Activated T-cell treated with anti-CD3 and anti-CD28 coated beads, Interleukin-2, amount 50 U/mL, for 72 hours (primary cell): ENCODE measurements around the gene CBS. TPM values are rescaled to one million over a fixed set of nuclear protein-coding genes. Genes with fewer than 3 reads are reported as not detected.
"Not testable (repeated sequence)": the region's sequence is repeated elsewhere in the genome, so short reads cannot be mapped to it uniquely, and the experiment has no call there.

Experiments
- ATAC-seq, 2 donors: fragments of 150-1000 bp; cut with Tn5 transposase; replicated peaks in 1 of 2; 2 replicates each; pipeline ENCODE4 v1.10.0; 2021; ENCODE audit warnings: moderate library complexity in 2 of 2, mild to moderate bottlenecking in 1 of 2
- DNase-seq, 2 donors: peaks; one replicate each; pipeline ENCODE4 v3.0.0; 2021 to 2022; ENCODE audit warnings: mixed read lengths in 1 of 2
- H3K27ac Mint-ChIP-seq: one replicate; pipeline ENCODE4 v1.8.0; 2022; ENCODE audit warnings: mild to moderate bottlenecking, moderate library complexity, mixed read lengths
- H3K27me3 Mint-ChIP-seq: one replicate; pipeline ENCODE4 v1.8.0; 2022; ENCODE audit warnings: low read depth, mixed read lengths
- H3K36me3 Mint-ChIP-seq, 2 donors: one replicate each; pipeline ENCODE4 v1.8.0; 2022; ENCODE audit warnings: mixed read lengths in 2 of 2, mild to moderate bottlenecking in 1 of 2; ENCODE audit not compliant: insufficient read depth in 2 of 2
- H3K4me1 Mint-ChIP-seq: one replicate; pipeline ENCODE4 v1.8.0; 2022; ENCODE audit warnings: low read depth, mixed read lengths
- H3K4me3 Mint-ChIP-seq, 2 donors: one replicate each; pipeline ENCODE4 v1.8.0; 2022; ENCODE audit warnings: mild to moderate bottlenecking in 2 of 2, mixed read lengths in 2 of 2, moderate library complexity in 2 of 2
- H3K9me3 Mint-ChIP-seq, 2 donors: one replicate each; pipeline ENCODE4 v1.8.0; 2022; ENCODE audit warnings: mixed read lengths in 2 of 2
- total RNA-seq, 2 donors: library from RNA; stranded (reverse); gene quantifications; one replicate each; pipeline ENCODE4 v1.2.3, GENCODE V29; 2022

The CBS gene
- total RNA-seq, 2 donors from 2014 or later = 89.1 to 130 TPM

GRCh38 chr21:43045876-43046821 is 29.5 kb downstream of the CBS start:
- not testable (repeated sequence) for H3K36me3 Mint-ChIP-seq, H3K27me3 Mint-ChIP-seq, H3K4me1 Mint-ChIP-seq, H3K9me3 Mint-ChIP-seq, H3K27ac Mint-ChIP-seq
- peak overlapping the region in 1 of 2 donors; percentile 56 for H3K4me3 Mint-ChIP-seq
- peak; percentile 63 to 75 for ATAC-seq
- peak; percentile 9 to 47 for DNase-seq

- peak overlapping the region; percentile 86 for H3K27ac Mint-ChIP-seq
- H3K36me3 Mint-ChIP-seq, H3K4me1 Mint-ChIP-seq, H3K27me3 Mint-ChIP-seq, H3K9me3 Mint-ChIP-seq: not testable (repeated sequence)
- ATAC-seq = peak; percentile 46 to 53
- H3K4me3 Mint-ChIP-seq = peak overlapping the region; percentile 62 to 64
- DNase-seq = peak in 1 of 2 donors; percentile 8
These were observed 30.3 kb downstream of the CBS start for GRCh38 chr21:43045165-43045875.

GRCh38 chr21:43044547-43044946 is 31.1 kb downstream of the CBS start:
- H3K27ac Mint-ChIP-seq, H3K4me3 Mint-ChIP-seq, H3K36me3 Mint-ChIP-seq, H3K27me3 Mint-ChIP-seq, H3K4me1 Mint-ChIP-seq, H3K9me3 Mint-ChIP-seq, ATAC-seq: not testable (repeated sequence)
- peak in 1 of 2 donors; percentile 2 for DNase-seq

- H3K36me3 Mint-ChIP-seq, ATAC-seq, H3K9me3 Mint-ChIP-seq, H3K4me3 Mint-ChIP-seq, H3K27me3 Mint-ChIP-seq, H3K27ac Mint-ChIP-seq, DNase-seq, H3K4me1 Mint-ChIP-seq: not testable (repeated sequence)
These were observed 32.3 kb downstream of the CBS start for GRCh38 chr21:43043291-43043690.

GRCh38 chr21:43042169-43042568 is 33.5 kb downstream of the CBS start:
- DNase-seq, ATAC-seq, H3K27me3 Mint-ChIP-seq: not testable (repeated sequence)

GRCh38 chr21:43038659-43039044 is 37.0 kb downstream of the CBS start:
- not testable (repeated sequence) for H3K36me3 Mint-ChIP-seq, H3K27me3 Mint-ChIP-seq, H3K4me1 Mint-ChIP-seq, H3K9me3 Mint-ChIP-seq, H3K4me3 Mint-ChIP-seq, ATAC-seq, DNase-seq, H3K27ac Mint-ChIP-seq

More at GRCh38 chr21:43042169-43042568, 33.5 kb downstream of the CBS start:
- H3K4me3 Mint-ChIP-seq, H3K9me3 Mint-ChIP-seq, H3K4me1 Mint-ChIP-seq, H3K27ac Mint-ChIP-seq, H3K36me3 Mint-ChIP-seq: not testable (repeated sequence)

GRCh38 chr21:43037918-43038658 is 37.5 kb downstream of the CBS start:
- H3K36me3 Mint-ChIP-seq, DNase-seq, ATAC-seq, H3K9me3 Mint-ChIP-seq, H3K4me3 Mint-ChIP-seq, H3K27me3 Mint-ChIP-seq, H3K4me1 Mint-ChIP-seq, H3K27ac Mint-ChIP-seq: not testable (repeated sequence)

- H3K27ac Mint-ChIP-seq, H3K4me1 Mint-ChIP-seq, DNase-seq, H3K36me3 Mint-ChIP-seq, H3K27me3 Mint-ChIP-seq, ATAC-seq, H3K9me3 Mint-ChIP-seq, H3K4me3 Mint-ChIP-seq: not testable (repeated sequence)
These were observed 38.7 kb downstream of the CBS start for GRCh38 chr21:43036889-43037288.

- Mint-ChIP-seq H3K4me1 (no peaks in the 10 kb centered on the region), H3K9me3 (no peaks in the 10 kb centered on the region), H3K27ac (no peak overlapping the region), H3K4me3 (no peak overlapping the region), H3K36me3 (peaks cover 0 to 2% of the 10 kb centered on the region in 2 donors), H3K27me3 (no peaks in the 10 kb centered on the region)
- DNase-seq (no peak), ATAC-seq (no peak)
These were observed 40.8 kb downstream of the CBS start for GRCh38 chr21:43034826-43035225.

- no peak overlapping the region for H3K27ac Mint-ChIP-seq
- H3K36me3 Mint-ChIP-seq = peaks cover 0 to 2% of the 10 kb centered on the region in 2 donors
- DNase-seq = no peak
- H3K27me3 Mint-ChIP-seq = no peaks in the 10 kb centered on the region
- H3K4me1 Mint-ChIP-seq = no peaks in the 10 kb centered on the region
- ATAC-seq = no peak
- no peak overlapping the region for H3K4me3 Mint-ChIP-seq
- H3K9me3 Mint-ChIP-seq = no peaks in the 10 kb centered on the region
These were observed 41.5 kb downstream of the CBS start for GRCh38 chr21:43034101-43034500.

- no peaks in the 10 kb centered on the region for H3K27me3 Mint-ChIP-seq
- ATAC-seq = no peak
- H3K9me3 Mint-ChIP-seq = no peaks in the 10 kb centered on the region
- H3K27ac Mint-ChIP-seq = no peak overlapping the region
- H3K4me1 Mint-ChIP-seq = no peaks in the 10 kb centered on the region
- peaks cover 0 to 2% of the 10 kb centered on the region in 2 donors for H3K36me3 Mint-ChIP-seq
- DNase-seq = no peak
- H3K4me3 Mint-ChIP-seq = no peak overlapping the region
These were observed 44.5 kb downstream of the CBS start for GRCh38 chr21:43031121-43031619.

GRCh38 chr21:43029785-43030184 is 45.9 kb downstream of the CBS start:
- no peak for ATAC-seq
- H3K27me3 Mint-ChIP-seq = no peaks in the 10 kb centered on the region
- no peak for DNase-seq
- H3K36me3 Mint-ChIP-seq = peaks cover 0 to 2% of the 10 kb centered on the region in 2 donors
- no peak overlapping the region for H3K4me3 Mint-ChIP-seq
- no peaks in the 10 kb centered on the region for H3K9me3 Mint-ChIP-seq
- no peak overlapping the region for H3K27ac Mint-ChIP-seq
- H3K4me1 Mint-ChIP-seq = no peaks in the 10 kb centered on the region
